HS-27A (cell line): Measurements from ENCODE around the gene ZNF556.
"Not testable (repeated sequence)": the region's sequence is repeated elsewhere in the genome, so short reads cannot be mapped to it uniquely, and the experiment has no call there.

Experiments
- DNase-seq: peaks from one replicate; pipeline ENCODE4 v3.0.0-alpha.2; 2012; ENCODE audit warnings: low read depth, missing footprints

Gene ZNF556

GRCh38 chr19:2853015-2853606, 14.0 kb upstream of the ZNF556 start:
- no peak for DNase-seq

- no peak for DNase-seq
Measured at GRCh38 chr19:2854849-2855248, 12.3 kb upstream of the ZNF556 start.

- no peak for DNase-seq
Measured at GRCh38 chr19:2856457-2857050, 10.6 kb upstream of the ZNF556 start.

GRCh38 chr19:2858864-2859263, 8.3 kb upstream of the ZNF556 start:
- no peak for DNase-seq

GRCh38 chr19:2863816-2864215, 3.3 kb upstream of the ZNF556 start:
- DNase-seq, result no peak

GRCh38 chr19:2865334-2866100, 1.6 kb upstream of the ZNF556 start:
- no peak for DNase-seq

- DNase-seq, result no peak
Measured at GRCh38 chr19:2866495-2867024, 575 bp upstream of the ZNF556 start.

- no peak for DNase-seq
Measured at GRCh38 chr19:2869618-2870017, 2.5 kb downstream of the ZNF556 start.

- not testable (repeated sequence) for DNase-seq
Measured at GRCh38 chr19:2872175-2872574, 5.0 kb downstream of the ZNF556 start.

- DNase-seq, result no peak
Measured at GRCh38 chr19:2877398-2878331, 10.5 kb downstream of the ZNF556 start.

- DNase-seq, result no peak
Measured at GRCh38 chr19:2883686-2884439, 16.7 kb downstream of the ZNF556 start.

- DNase-seq, result no peak
Measured at GRCh38 chr19:2885736-2886135, 18.6 kb downstream of the ZNF556 start.

- no peak for DNase-seq
Measured at GRCh38 chr19:2887391-2887914, 20.3 kb downstream of the ZNF556 start.

GRCh38 chr19:2888731-2889224, 21.6 kb downstream of the ZNF556 start:
- no peak for DNase-seq

GRCh38 chr19:2890531-2890930, 23.4 kb downstream of the ZNF556 start:
- not testable (repeated sequence) for DNase-seq

- DNase-seq, result no peak
Measured at GRCh38 chr19:2896694-2897093, 29.6 kb downstream of the ZNF556 start.

GRCh38 chr19:2900296-2901252, 33.4 kb downstream of the ZNF556 start, which contains the start of gene ZNF57:
TSS of gene ZNF57 (plus strand) at chr19:2900928. CDS start at chr19:2901046, 118 bp downstream.
- DNase-seq, result peak; percentile 94

- no peak for DNase-seq
Measured at GRCh38 chr19:2902590-2903218, 35.6 kb downstream of the ZNF556 start.

GRCh38 chr19:2903326-2903725, 36.2 kb downstream of the ZNF556 start:
- DNase-seq, result not testable (repeated sequence)
